Body of pancreas (tissue), 4 donors: ENCODE results near the gene CRYBG3.

ENCODE experiments used
- POLR2A ChIP-seq, 3 donors: fragments of 450-650 bp; IDR thresholded peaks; one replicate each; pipeline ENCODE4 v1.6.1; 2016; ENCODE audit warnings: antibody characterized with exemption in 3 of 3, mild to moderate bottlenecking in 2 of 3
- TF ChIP-seq, protein P1 (sequence below), 7 experiments: fragments of 450-650 bp in 4 of 7; fragments of 200-600 bp in 3 of 7; sonication (generic) in 3 of 7; IDR thresholded peaks; one replicate each; pipeline ENCODE4 v1.5.1; 2016 to 2019; ENCODE audit warnings: antibody characterized with exemption in 7 of 7

DNA sequence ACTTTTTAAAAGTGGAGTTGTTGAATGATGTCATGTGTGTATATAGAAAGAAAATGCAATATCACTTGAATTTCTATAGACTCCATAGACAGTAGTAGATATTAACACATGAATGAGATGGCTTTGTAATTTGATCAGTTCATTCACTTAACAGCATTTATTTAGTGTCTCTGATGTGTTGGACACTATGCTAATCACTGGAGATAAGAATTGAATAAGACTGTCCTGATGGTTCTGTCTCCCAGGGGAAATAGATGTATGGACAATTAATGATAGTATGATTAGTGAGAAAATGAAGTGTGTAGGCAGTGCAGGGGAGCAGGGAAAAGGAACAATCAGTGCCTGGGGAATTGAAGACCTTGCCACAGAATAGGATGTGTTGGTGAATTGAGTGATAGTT lies 77.5 kb downstream of the CRYBG3 start:
- TF ChIP-seq, protein P1, sequence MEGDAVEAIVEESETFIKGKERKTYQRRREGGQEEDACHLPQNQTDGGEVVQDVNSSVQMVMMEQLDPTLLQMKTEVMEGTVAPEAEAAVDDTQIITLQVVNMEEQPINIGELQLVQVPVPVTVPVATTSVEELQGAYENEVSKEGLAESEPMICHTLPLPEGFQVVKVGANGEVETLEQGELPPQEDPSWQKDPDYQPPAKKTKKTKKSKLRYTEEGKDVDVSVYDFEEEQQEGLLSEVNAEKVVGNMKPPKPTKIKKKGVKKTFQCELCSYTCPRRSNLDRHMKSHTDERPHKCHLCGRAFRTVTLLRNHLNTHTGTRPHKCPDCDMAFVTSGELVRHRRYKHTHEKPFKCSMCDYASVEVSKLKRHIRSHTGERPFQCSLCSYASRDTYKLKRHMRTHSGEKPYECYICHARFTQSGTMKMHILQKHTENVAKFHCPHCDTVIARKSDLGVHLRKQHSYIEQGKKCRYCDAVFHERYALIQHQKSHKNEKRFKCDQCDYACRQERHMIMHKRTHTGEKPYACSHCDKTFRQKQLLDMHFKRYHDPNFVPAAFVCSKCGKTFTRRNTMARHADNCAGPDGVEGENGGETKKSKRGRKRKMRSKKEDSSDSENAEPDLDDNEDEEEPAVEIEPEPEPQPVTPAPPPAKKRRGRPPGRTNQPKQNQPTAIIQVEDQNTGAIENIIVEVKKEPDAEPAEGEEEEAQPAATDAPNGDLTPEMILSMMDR (IDR thresholded peaks at IDR 0.05) = no peak
- no peak for TF ChIP-seq POLR2A (IDR thresholded peaks at IDR 0.05)
